Ramos (cell line): ENCODE data around the gene RNF138.
"Not testable (repeated sequence)": the region's sequence is repeated elsewhere in the genome, so short reads cannot be mapped to it uniquely, and the experiment has no call there.

Experiments used
- in situ Hi-C: fragments of 300-500 bp; cut with MboI; formaldehyde crosslinking; loops from one replicate; pipeline ENCODE4 v1.14.3; 2022; ENCODE audit warnings: low sequenced_read_pairs; ENCODE audit not compliant: unreplicated experiment

RNF138 gene

GRCh38 chr18:32093523-32093922 is 1.8 kb downstream of the RNF138 start:
- in situ Hi-C loops = loop anchor here (10.0 kb wide), 1 partner anchor 159 kb away; no protein-coding TSS in a partner anchor

- in situ Hi-C loops = loop anchor here (10.0 kb wide), 1 partner anchor 161 kb away; no protein-coding TSS in a partner anchor
Observed at GRCh38 chr18:32095192-32095899, 3.7 kb downstream of the RNF138 start.

DNA sequence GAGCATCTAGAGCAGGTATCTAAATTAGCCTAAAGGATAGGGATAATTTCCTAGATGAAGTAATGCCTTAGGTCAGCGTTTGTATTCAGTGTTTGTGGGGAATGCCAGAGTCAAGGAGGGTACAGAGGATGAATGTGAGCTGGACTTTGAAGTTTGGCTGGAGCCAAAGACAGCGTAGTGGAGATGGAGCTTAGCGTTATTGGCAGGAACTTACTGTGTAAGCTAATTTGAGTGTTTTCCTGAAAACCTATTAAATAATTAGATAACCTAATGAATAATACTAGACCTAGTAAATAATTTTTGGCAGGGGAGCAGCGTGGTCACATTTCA is 4.2 kb downstream of the RNF138 start:
- in situ Hi-C loops = loop anchor here (10.0 kb wide), 1 partner anchor 161 kb away; no protein-coding TSS in a partner anchor

GRCh38 chr18:32096946-32097345 is 5.3 kb downstream of the RNF138 start:
- in situ Hi-C loops = loop anchor here (10.0 kb wide), 1 partner anchor 162 kb away; no protein-coding TSS in a partner anchor

DNA sequence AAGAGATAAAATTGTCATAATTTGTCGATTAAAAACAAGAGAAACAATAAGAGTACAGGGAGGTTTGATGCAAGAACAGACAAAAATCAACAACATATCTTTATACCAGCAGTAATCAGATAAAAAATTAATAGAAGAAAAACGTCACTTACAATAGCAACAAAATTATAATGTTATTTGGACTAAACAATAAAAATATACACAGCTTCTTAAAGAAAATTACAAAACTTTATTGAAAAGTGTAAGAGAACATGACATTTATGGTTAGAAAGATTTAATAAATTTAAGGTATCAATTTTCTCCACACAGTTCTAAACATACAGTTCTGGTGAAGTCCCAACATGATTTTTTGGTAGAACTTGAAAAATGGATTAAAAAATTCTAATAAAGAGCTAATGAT is 12.8 kb downstream of the RNF138 start:
- in situ Hi-C loops = no loop called here

DNA sequence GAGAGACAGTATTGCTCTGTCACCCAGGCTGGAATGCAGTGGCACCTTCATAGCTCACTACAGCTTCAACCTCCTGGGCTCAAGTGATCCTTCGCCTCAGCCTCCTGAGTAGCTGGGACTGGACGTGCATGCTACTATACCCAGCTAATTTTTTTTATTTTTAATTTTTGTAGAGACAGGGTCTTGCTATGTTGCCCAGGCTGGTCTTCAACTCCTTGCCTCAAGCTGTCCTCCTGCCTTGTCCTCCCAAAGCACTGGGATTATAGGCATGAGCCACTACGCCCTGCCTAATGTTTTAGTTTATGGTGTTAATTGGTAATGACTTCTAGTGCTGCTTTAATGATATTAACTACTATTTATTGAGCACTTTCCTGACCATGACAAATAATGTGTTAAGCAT is 18.3 kb downstream of the RNF138 start:
- in situ Hi-C loops = no loop called here

GRCh38 chr18:32111706-32112105 is 20.0 kb downstream of the RNF138 start:
- in situ Hi-C loops = no loop called here

DNA sequence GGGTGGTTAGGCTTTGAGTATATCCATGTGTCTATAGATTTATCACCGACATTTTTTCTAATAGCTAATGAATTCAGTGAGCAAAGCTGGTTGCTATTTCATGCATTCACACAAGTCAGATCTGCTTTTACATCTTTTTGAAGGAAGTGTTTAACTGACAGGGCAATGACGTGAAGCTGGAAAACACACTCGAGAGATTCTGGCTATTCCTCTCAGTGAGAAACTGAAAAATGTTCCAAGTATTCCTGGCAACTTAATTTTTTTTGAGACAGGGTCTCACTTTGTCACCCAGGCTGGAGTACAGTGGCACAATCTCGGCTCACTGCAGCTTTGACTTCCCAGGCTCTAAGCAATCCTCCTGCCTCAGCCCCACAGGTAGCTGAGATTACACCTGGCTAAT is 21.2 kb downstream of the RNF138 start:
- in situ Hi-C loops = no loop called here

DNA sequence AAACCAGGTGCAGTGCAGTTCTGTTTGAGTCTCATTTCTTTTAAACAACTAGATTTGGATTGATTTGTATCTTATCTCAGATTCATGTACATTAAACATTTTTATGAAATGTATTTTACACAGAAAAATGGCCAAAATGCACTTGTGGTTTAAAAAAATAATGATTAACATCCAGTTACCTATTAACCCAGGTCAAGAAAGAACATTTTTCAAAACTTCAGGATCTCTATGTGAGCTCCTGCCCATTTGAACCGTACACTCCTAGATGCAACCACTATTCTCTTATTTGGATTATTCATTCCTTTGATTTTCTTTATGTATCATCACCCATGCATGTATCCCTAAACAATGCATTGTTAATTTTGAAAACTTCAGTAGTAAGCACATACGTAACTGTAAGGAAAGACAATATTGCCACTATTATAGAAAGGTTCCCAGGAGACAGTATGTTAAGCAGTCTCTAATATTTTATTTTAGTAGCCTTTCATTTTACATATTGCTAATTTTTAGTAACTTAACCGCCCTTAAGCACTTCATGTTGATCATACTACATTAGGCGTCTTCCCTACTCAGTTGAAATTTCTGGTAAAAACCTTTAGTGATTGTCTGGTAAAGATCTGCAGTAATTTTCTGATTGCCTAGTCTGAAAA is 22.7 kb downstream of the RNF138 start:
- in situ Hi-C loops = no loop called here

DNA sequence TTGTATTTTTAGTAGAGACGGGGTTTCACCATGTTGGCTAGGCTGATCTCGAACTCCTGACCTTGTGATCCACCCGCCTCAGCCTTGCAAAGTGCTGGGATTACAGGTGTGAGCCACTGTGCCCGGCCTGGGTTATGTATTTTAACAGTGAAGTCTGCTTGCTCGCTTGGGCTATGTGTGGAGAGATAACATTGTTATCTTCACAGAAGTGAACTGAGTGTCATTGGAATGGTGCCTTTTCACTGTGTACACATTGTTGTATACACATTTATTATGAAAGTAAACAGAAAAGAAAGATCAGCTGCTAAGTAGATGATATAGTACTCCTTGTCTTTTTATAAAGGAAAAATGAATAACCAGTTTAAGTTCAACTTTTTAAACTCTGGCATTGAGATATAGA is 30.4 kb downstream of the RNF138 start:
- in situ Hi-C loops = no loop called here

DNA sequence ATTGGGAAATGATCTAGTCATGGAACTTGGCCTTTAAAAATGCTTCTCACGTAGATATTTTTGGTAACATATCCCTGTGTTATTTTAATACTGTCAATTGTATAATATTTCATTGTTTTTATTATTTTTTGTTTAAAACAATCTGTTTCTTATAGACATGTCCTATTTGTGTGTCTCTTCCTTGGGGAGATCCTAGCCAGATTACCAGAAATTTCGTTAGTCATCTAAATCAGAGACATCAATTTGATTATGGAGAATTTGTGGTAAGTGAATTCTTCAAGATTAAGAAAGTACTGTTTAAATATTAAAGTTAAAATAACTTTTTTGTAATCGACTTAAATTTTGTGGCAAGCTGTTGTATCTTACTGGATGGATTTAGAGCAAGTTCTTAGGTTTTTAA is 34.9 kb downstream of the RNF138 start:
- in situ Hi-C loops = no loop called here

DNA sequence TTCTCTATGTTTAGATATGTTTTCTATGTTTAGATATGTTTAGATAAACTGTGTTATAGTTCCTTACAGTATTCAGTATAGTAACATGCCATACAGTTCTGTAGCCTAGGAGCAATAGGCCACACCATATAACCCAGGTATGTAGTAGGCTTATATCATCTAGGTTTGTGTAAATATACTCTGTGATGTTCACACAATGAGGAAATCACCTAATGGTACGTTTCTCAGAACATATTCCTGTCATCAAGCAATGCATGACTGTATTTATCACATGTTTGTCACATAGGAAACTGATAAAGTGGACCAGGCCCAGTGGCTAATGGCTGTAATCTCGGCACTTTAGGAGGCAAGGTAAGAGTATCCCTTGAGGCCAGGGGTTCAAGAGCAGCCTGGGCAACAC is 44.0 kb downstream of the RNF138 start:
- in situ Hi-C loops = no loop called here

- in situ Hi-C loops = no loop called here
Observed at GRCh38 chr18:32138332-32138982, 46.8 kb downstream of the RNF138 start.

DNA sequence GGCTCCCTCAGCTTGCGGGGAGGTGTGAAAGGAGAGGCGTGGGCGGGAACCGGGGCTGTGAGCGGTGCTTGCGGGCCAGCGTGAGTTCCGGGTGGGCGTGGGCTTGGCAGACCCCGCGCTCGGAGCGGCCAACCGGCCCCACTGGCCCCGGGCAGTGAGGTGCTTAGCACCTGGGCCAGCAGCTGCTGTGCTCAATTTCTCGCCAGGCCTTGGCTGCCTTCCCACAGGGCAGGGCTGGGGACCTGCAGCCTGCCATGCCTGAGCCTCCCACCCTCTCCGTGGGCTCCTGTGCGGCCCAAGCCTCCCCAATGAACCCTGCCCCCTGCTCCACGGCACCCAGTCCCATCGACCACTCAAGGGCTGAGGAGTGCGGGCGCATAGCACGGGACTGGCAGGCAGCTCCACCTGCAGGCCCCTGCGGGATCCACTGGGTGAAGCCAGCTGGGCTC is 48.2 kb downstream of the RNF138 start:
- in situ Hi-C loops = no loop called here

- in situ Hi-C loops = no loop called here
Observed at GRCh38 chr18:32148185-32148870, 56.7 kb downstream of the RNF138 start.

DNA sequence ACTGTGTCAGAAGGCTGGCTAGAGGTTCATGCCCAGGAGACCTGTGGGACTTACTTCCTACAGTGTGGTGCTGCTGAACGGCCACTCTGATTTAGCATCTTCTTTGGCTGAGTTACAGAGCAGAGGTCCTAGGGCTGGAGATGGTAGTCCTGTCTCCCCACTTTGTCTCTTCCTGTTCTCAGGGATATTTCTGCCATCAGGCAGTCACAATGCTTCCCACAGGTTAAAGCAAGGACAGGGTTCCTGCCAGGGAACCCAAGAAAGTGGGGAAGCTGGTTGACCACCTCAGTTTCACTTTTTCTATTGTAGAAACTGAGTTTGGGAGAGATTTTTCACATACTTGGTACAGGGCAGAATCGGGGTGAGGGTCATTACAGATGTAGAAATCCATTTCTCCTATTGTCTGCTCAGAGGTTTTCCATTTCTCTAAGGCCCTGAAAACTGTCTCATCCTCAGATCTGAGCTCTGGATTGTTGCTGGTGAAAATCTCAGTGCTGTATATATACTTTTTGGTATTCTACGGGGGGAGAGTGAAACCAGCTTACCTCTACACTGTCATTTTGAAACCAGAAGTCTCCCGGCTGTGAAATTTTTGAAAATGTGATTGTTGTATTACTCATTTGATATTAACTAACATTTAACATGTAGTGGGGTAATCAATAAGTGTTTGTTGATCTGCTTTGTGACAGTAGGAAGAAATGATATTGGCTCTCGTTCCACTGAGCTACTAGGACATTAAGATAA is 61.2 kb downstream of the RNF138 start:
- in situ Hi-C loops = no loop called here

DNA sequence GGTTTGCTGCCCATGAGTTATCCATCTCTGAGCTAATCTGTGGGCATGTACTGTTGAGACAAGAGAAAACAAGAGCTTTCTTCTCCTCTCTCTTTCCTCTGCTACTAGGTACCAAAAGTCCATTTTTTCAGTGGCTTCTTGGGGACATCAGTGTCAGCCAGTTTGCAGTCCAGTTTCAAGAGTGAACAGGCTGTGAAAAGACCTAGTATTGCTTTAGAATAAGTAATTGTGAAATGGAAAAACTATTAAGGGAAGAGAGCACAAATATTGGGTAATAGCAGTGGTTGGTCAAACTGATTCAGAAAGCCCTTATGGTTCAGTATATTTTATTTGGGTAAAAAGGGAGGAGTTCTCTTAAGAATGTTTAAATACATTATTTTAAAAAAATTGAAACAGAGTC is 65.2 kb downstream of the RNF138 start:
- in situ Hi-C loops = no loop called here

GRCh38 chr18:32157580-32157979 is 65.9 kb downstream of the RNF138 start:
- in situ Hi-C loops = no loop called here

- in situ Hi-C loops = no loop called here
Observed at GRCh38 chr18:32158108-32158624, 66.5 kb downstream of the RNF138 start.

- in situ Hi-C loops = not testable (repeated sequence)
Observed at GRCh38 chr18:32158631-32159030, 67.0 kb downstream of the RNF138 start.
